GM12892 (cell line): ENCODE results near the gene MST1R.

Source experiments
- POLR2A ChIP-seq: IDR thresholded peaks from 2 replicates; pipeline ENCODE4 v1.6.1; 2011; ENCODE audit warnings: low read depth, low read length, control low read depth
- POLR2AphosphoS5 ChIP-seq: IDR thresholded peaks from 2 replicates; pipeline ENCODE4 v1.6.1; 2011; ENCODE audit warnings: low read depth, low read length, control low read depth
- TAF1 ChIP-seq: IDR thresholded peaks from 2 replicates; pipeline ENCODE4 v1.6.1; 2011; ENCODE audit warnings: low read depth, mild to moderate bottlenecking, control low read depth, low read length, borderline replicate concordance

- TF ChIP-seq POLR2AphosphoS5 (no peak), POLR2A (no peak), TAF1 (no peak)
These were observed 3.9 kb downstream of the MST1R start for GRCh38 chr3:49899815-49900214.
